Astrocyte (in vitro differentiated cells and primary cell): ENCODE results near the gene FGF22. TPM values are rescaled to one million over a fixed set of nuclear protein-coding genes. Genes with fewer than 3 reads are reported as not detected.

Experiments used
- DNase-seq: peaks from one replicate; pipeline ENCODE4 v3.0.0-alpha.2; 2010; ENCODE audit warnings: low read depth
- FAIRE-seq: peaks from 2 replicates; lab custom pipeline; 2011; peaks lifted over from hg19 to GRCh38; lab: Jason Lieb, UNC
- H2AFZ ChIP-seq: 2 replicates; pipeline ENCODE4 v1.6.0; 2012; ENCODE audit warnings: low read depth, low read length, inconsistent platforms
- H3K27ac ChIP-seq: 2 replicates; pipeline ENCODE4 v1.5.1; 2011; ENCODE audit warnings: low read depth, low read length, inconsistent platforms
- H3K27me3 ChIP-seq: 2 replicates; pipeline ENCODE4 v1.6.0; 2011; ENCODE audit warnings: low read length, inconsistent platforms; ENCODE audit not compliant: insufficient read depth
- H3K36me3 ChIP-seq: 2 replicates; pipeline ENCODE4 v1.5.1; 2011; ENCODE audit warnings: low read length, inconsistent platforms; ENCODE audit not compliant: insufficient read depth
- H3K4me1 ChIP-seq: 2 replicates; pipeline ENCODE4 v1.5.1; 2011; ENCODE audit warnings: low read length, inconsistent platforms; ENCODE audit not compliant: insufficient read depth
- H3K4me2 ChIP-seq: 2 replicates; pipeline ENCODE4 v1.6.0; 2012; ENCODE audit warnings: low read length, inconsistent platforms
- H3K4me3 ChIP-seq: 2 replicates; pipeline ENCODE4 v1.5.1; 2011; ENCODE audit warnings: low read depth, mild to moderate bottlenecking, low read length, inconsistent platforms; ENCODE audit not compliant: insufficient read depth
- H3K79me2 ChIP-seq: 2 replicates; pipeline ENCODE4 v1.6.0; 2012; ENCODE audit warnings: mild to moderate bottlenecking, low read length, inconsistent platforms; ENCODE audit not compliant: insufficient read depth
- H3K9ac ChIP-seq: 2 replicates; pipeline ENCODE4 v1.6.0; 2012; ENCODE audit warnings: mild to moderate bottlenecking, low read length, inconsistent platforms
- H3K9me3 ChIP-seq: 2 replicates; pipeline ENCODE4 v1.5.1; 2012; ENCODE audit warnings: low read depth, mild to moderate bottlenecking, low read length, inconsistent platforms; ENCODE audit not compliant: insufficient read depth
- H4K20me1 ChIP-seq: 2 replicates; pipeline ENCODE4 v1.6.0; 2012; ENCODE audit warnings: low read length, inconsistent platforms; ENCODE audit not compliant: insufficient read depth
- H3K27ac Mint-ChIP-seq: one replicate; pipeline ENCODE4 v1.8.0; 2021; ENCODE audit warnings: mild to moderate bottlenecking, mixed read lengths; ENCODE audit not compliant: unreplicated experiment
- H3K27me3 Mint-ChIP-seq: one replicate; pipeline ENCODE4 v1.8.0; 2021; ENCODE audit warnings: low read depth, mixed read lengths; ENCODE audit not compliant: unreplicated experiment
- H3K36me3 Mint-ChIP-seq: one replicate; pipeline ENCODE4 v1.8.0; 2021; ENCODE audit warnings: low read depth, mixed read lengths; ENCODE audit not compliant: unreplicated experiment
- H3K4me1 Mint-ChIP-seq: one replicate; pipeline ENCODE4 v1.8.0; 2021; ENCODE audit warnings: low read depth, mixed read lengths; ENCODE audit not compliant: unreplicated experiment
- H3K4me3 Mint-ChIP-seq: one replicate; pipeline ENCODE4 v1.8.0; 2021; ENCODE audit warnings: mild to moderate bottlenecking, moderate library complexity, mixed read lengths; ENCODE audit not compliant: unreplicated experiment
- H3K9me3 Mint-ChIP-seq: one replicate; pipeline ENCODE4 v1.8.0; 2021; ENCODE audit warnings: mild to moderate bottlenecking, mixed read lengths; ENCODE audit not compliant: unreplicated experiment
- EZH2 ChIP-seq: IDR thresholded peaks from 2 replicates; pipeline ENCODE4 v1.6.1; 2012; ENCODE audit warnings: mild to moderate bottlenecking, low read length, inconsistent platforms; ENCODE audit not compliant: insufficient read depth
- total RNA-seq: library from RNA; stranded (reverse); gene quantifications from 2 replicates; pipeline ENCODE4 v1.2.1, GENCODE V29; 2021
- TF ChIP-seq, protein P1 (sequence below): IDR thresholded peaks from 2 replicates; pipeline ENCODE4 v1.5.1; 2011; ENCODE audit warnings: low read depth, mild to moderate bottlenecking, inconsistent platforms, low read length, moderate library complexity; ENCODE audit not compliant: insufficient read depth

FGF22 gene
- total RNA-seq, 1 donor from 2014 or later = 0.25 TPM

DNA sequence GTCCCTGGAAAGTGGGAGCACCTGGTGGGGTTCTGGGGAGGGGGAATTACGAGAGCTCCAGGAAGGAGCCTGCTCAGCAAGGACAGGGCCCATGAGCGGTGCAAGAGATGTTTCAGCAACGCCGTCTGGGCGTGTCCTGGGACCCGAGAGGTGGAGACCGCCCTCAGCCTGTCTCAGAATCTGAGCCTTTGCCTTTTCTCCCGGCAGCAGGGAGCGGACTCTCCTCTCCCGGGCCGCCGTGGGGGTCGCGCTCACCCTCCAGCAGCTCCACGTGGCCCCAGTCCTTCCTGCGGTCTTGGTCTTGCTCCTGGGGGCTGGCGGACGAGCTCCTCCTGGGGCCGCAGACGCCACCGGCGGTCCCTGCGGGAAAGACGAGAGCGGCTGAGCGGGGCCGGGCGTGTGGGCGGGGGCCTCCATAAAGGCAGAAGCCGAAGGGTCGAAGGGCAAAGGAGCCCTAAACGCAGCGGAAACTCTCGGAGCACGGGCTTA, 7.1 kb upstream of the FGF22 start:
- H2AFZ ChIP-seq = peak overlapping the region; percentile 76
- H3K79me2 ChIP-seq = peaks cover 57% of the 10 kb centered on the region
- H3K27ac ChIP-seq = peak overlapping the region; percentile 85
- no peaks in the 10 kb centered on the region for H3K27me3 ChIP-seq
- H3K9ac ChIP-seq = peak overlapping the region; percentile 90
- FAIRE-seq (no peak), DNase-seq (peak; percentile 41)
- Mint-ChIP-seq H3K4me3 (peak overlapping the region; percentile 94), H3K36me3 (peaks cover 2% of the 10 kb centered on the region), H3K27me3 (peaks cover 2% of the 10 kb centered on the region), H3K27ac (peak overlapping the region; percentile 82), H3K9me3 (no peaks in the 10 kb centered on the region), H3K4me1 (peaks cover 3% of the 10 kb centered on the region)
- TF ChIP-seq, protein P1, sequence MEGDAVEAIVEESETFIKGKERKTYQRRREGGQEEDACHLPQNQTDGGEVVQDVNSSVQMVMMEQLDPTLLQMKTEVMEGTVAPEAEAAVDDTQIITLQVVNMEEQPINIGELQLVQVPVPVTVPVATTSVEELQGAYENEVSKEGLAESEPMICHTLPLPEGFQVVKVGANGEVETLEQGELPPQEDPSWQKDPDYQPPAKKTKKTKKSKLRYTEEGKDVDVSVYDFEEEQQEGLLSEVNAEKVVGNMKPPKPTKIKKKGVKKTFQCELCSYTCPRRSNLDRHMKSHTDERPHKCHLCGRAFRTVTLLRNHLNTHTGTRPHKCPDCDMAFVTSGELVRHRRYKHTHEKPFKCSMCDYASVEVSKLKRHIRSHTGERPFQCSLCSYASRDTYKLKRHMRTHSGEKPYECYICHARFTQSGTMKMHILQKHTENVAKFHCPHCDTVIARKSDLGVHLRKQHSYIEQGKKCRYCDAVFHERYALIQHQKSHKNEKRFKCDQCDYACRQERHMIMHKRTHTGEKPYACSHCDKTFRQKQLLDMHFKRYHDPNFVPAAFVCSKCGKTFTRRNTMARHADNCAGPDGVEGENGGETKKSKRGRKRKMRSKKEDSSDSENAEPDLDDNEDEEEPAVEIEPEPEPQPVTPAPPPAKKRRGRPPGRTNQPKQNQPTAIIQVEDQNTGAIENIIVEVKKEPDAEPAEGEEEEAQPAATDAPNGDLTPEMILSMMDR = no peak
- TF ChIP-seq EZH2 = no peak
- H3K9me3 ChIP-seq = no peaks in the 10 kb centered on the region
- H3K36me3 ChIP-seq = no peaks in the 10 kb centered on the region
- peak overlapping the region; percentile 100 for H3K4me2 ChIP-seq
- peaks cover 3% of the 10 kb centered on the region for H4K20me1 ChIP-seq
- H3K4me3 ChIP-seq = peak overlapping the region; percentile 98
- peaks cover 17% of the 10 kb centered on the region for H3K4me1 ChIP-seq

DNA sequence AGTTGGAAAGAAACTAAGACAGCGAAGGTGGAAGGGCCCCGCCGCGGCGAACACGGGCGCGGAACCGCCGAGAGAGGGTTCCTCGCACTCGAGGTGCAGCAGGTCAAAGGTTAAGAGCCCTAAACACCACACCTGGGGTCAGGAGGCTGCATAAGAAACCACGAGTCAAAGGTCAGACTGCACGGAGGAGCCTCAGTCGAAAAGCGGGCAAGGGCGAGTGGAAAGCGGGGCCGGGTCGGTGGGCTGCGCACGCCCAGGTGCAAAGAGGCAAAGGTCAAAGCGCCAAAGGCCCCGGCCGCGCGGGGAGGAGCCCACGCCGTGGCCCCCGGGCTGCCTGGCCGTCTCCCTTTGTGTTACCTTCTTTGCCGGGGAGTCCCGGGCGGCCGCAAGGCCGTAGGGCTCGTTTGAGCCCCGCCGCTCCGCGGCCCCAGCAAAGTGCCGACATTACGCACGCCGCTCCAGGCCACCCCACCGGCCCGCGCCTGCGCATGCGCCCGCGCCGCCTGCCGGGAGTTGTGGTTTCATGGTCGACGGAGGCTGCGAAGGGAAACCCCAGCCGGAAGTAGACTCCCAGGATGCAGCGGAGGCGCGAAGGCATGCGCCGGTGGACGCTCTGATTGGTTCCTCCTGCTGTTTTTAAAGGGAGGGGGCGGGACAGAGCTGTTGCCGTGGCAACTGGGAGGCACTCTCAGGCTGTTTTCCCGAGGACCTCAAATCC, 6.5 kb upstream of the FGF22 start, which contains the start of gene POLRMT:
TSS of gene POLRMT (minus strand) at position 470 of the 718 bp plus-strand sequence. CDS start at position 445, 25 bp downstream.
- peak within 1 kb of the TSS; percentile 90 for H3K9ac ChIP-seq
- peak within 1 kb of the TSS; percentile 84 for H2AFZ ChIP-seq
- peaks cover 2% of the 10 kb centered on the region for H3K36me3 Mint-ChIP-seq
- peak within 1 kb of the TSS; percentile 100 for H3K4me2 ChIP-seq
- no peaks in the 10 kb centered on the region for H3K9me3 Mint-ChIP-seq
- peak; percentile 93 for DNase-seq
- peak within 1 kb of the TSS; percentile 94 for H3K4me3 Mint-ChIP-seq
- peaks cover 3% of the 10 kb centered on the region for H3K4me1 Mint-ChIP-seq
- peaks cover 53% of the 10 kb centered on the region for H3K79me2 ChIP-seq
- H3K27ac Mint-ChIP-seq = peak within 1 kb of the TSS; percentile 96
- H4K20me1 ChIP-seq = peaks cover 3% of the 10 kb centered on the region
- peak within 1 kb of the TSS; percentile 85 for H3K27ac ChIP-seq
- FAIRE-seq = peak; percentile 95
- no peaks in the 10 kb centered on the region for H3K9me3 ChIP-seq
- H3K27me3 ChIP-seq = no peaks in the 10 kb centered on the region
- peaks cover 5% of the 10 kb centered on the region for H3K27me3 Mint-ChIP-seq
- TF ChIP-seq, protein P1 = no peak
- TF ChIP-seq EZH2 = no peak
- H3K4me1 ChIP-seq = peaks cover 17% of the 10 kb centered on the region
- no peaks in the 10 kb centered on the region for H3K36me3 ChIP-seq
- peak within 1 kb of the TSS; percentile 98 for H3K4me3 ChIP-seq
